Activated CD4-positive, alpha-beta T cell treated with anti-CD3 and anti-CD28 coated beads, Interleukin-2, amount 50 U/mL, for 48 hours (primary cell): Measurements from ENCODE around the gene ALDH3A2.
"Not testable (repeated sequence)": the region's sequence is repeated elsewhere in the genome, so short reads cannot be mapped to it uniquely, and the experiment has no call there.

Experiments used
- DNase-seq, 2 experiments: peaks; one replicate each; pipeline ENCODE4 v3.0.0-alpha.2; 2020

ALDH3A2 gene

DNA sequence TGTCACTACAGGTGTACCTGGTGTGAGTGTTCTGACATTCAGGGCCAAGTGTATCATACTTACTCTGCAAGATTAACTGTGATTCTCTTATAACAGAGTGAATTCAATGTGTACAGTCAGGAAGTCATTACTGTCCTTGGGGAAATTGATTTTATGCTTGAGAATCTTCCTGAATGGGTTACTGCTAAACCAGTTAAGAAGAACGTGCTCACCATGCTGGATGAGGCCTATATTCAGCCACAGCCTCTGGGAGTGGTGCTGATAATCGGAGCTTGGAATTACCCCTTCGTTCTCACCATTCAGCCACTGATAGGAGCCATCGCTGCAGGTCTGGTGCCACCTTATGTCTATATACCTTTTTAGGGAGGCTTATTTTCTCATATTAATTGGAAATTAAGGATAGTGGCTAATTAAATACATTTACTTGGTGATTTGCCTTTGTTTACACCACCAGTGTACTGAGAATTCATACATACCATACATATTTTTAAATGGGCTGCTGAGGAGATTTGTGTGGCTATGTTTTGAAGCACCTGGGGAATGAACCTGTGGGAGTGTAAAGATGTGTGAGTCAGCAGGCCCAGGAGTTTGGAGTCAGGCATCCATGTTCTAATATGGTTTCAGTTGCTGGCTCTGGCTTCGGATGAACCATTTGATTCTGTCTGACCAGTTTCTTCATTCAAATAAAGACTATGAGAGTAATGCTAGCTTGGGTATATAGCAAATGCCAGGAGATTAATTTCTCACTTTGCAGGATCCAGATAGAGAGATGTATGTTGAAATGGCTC, 3.1 kb downstream of the ALDH3A2 start:
- no peak for DNase-seq

DNA sequence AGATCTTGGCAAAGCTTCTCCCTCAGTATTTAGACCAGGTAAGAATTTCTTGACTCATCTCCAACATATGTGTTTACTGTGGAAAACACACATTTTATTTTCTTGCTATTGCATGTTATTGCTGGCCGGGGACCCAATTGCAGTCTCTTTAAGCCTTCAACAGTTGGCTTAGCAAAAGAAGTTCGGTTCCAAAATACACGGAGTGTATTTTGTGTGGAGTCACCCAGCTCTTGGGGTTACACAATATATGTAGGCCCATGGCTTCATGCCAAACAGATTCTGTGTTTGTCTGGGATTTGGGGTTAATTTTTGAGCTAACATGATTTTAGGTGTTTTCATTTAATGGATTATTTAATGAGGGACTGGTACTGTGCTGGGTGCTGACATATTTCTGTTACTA, 4.0 kb downstream of the ALDH3A2 start:
- DNase-seq: no peak

DNA sequence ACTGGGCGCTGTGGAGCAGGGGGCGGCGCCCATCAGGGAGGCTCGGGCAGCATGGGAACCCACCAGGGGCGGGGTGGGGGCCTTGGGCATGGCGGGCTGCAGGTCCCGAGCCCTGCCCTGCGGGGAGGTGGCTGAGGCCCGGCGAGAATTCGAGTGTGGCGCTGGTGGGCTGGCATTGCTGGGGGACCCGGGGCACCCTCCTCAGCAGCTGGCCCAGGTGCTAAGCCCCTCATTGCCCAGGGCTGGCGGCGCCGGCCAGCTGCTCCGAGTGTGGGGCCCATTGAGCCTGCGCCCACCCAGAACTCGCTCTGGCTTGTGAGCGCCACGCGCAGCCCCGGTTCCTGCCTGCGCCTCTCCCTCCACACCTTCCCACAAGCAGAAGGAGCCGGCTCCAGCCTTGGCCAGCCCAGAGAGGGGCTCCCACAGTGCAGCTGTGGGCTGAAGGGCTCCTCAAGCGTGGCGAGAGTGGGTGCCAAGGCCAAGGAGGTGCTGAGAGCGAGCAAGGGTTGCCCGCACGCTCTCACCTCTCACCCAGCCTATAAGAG, 5.9 kb downstream of the ALDH3A2 start:
- no peak for DNase-seq

DNA sequence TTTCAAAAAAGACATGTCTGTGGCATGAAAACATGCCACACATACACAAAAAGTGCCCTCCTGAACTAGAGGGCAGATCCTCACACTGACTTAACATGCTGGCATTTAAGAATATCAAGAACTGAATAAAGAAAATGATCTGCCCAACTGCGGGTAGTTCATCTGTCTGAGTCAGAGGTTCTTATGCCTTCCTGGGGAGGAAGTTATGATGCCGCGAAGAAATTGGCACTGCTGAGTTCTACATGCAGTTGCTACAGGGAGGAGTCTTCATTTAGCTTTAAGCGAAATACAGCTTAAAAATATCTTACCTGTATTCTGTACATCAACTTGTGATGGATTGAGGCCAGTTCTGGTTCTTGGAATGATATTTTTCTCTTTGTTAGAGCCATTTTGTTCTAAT, 6.3 kb downstream of the ALDH3A2 start:
- no peak for DNase-seq

DNA sequence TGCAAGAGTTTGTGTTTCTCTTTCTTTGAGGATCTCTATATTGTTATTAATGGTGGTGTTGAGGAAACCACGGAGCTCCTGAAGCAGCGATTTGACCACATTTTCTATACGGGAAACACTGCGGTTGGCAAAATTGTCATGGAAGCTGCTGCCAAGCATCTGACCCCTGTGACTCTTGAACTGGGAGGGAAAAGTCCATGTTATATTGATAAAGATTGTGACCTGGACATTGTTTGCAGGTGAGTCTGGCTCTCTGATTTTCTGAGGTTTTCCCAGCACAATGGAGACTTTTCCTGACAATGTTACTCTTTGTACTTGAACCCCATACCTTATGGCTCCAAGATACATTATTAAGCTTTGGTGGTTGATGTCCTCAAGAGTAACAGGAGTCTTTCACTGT, 7.8 kb downstream of the ALDH3A2 start:
- DNase-seq: no peak

DNA sequence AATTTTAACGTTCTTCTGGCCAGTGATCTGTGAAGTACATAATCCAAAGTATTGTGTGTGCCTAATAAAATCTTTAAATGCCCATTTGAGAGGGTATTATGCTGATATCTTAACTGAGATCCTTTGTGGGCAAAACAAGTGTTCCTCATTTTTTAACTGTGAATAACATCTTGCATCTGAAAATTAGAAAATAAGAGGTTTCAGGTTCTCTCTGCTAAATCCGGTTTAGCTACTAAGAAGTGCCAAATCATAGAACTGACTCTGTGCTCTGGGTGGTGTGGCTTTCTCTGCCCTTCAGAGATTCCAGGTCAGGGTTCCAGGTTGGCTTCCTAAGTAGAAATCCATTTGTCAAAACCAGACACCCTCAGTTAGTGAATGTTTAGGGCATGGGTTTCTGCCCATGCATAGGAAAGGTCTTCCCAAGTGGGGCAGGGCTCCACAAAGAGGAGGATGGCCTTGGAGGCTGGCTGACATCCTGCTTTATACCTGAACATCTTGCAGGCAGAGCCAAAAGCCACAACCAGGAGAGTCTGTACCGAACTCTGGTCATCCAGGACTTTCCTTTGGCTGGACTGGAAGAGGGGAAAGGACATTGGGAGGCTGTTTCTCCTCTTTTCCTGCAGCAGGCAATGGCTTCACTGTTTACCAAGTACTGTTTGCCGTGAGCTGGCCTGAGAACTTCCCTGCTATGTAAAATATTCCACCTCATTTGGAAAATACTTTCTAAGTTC, 8.5 kb downstream of the ALDH3A2 start:
- DNase-seq: no peak

DNA sequence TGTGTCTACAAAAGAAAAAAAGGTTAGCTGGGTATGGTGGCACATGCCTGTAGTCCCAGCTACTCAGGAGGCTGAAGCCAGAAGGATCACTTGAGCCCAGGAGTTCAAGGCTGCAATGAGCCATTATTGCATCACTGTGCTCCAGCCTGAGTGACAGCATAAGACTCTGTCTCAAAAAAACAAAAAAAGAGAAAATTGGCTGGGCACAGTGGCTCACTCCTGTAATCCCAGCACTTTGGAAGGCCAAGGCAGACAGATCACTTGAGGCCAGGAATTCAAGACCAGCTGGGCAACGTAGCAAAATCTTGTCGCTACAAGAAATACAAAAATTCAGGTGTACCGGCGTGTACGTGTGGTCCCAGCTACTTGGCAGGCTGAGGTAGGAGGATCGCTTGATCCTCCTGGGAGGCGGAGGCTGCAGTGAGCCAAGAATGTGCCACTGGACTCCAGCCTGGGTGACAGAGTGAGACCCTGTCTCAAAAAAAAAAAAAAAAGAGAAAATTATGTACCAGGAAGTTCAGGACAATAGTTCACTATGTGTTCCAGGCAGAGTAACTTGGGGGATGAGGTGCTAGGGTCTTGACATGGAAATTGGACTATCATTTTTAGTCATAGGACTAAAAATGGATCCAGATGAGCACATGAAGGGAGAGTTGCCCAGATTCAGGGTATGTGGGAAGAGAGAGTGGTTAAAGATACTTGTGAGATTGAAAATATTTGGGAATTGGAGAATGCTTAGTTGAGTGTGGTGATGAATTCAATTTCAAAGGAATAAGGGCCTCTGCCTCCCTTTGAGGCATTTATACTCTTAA, 11.0 kb downstream of the ALDH3A2 start:
- no peak for DNase-seq

DNA sequence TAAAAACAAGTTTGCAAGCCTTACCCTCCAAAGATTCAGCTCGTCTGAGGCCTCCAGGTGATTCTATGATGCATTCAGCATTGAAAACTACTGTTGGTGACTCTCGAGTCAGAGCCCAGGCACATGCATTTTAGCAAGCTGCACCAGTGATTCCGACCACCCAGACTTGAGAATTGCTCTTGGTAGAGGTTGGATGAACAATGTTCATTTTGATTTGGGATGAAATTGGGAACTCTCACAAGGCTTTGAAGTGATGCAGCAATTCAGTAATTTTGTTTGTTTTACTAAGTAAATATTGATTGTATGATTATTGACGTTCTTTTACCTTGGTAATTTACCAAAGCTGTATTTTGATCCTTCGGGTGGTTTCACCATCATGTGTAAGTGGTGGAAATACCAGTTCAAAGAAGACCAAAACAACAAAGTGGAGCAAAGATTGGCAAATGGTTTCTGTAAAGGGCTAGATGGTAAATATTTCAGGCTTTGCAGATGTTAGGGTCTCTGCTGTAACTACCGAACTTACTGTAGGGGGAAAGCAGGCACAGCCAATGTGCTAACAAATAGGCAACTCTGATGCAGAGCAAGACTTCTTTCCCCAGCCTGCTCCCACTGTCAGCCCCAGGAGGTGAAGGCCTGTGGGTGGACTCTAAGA, 11.8 kb downstream of the ALDH3A2 start:
- DNase-seq: no peak

DNA sequence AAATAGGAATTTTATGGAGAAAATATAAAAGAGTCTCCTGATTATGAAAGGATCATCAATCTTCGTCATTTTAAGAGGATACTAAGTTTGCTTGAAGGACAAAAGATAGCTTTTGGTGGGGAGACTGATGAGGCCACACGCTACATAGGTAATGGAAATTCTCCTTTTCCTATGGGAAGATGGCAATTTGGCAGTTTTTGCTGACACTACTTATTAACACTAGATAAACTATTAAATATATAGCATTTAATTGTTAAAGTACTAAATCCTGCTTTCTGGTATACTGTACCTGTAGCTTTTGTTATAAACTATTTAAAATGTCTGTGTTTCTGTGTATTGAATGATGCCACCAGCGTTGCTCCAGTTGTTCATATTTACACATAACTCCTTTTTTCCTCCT, 12.6 kb downstream of the ALDH3A2 start:
- DNase-seq: no peak

DNA sequence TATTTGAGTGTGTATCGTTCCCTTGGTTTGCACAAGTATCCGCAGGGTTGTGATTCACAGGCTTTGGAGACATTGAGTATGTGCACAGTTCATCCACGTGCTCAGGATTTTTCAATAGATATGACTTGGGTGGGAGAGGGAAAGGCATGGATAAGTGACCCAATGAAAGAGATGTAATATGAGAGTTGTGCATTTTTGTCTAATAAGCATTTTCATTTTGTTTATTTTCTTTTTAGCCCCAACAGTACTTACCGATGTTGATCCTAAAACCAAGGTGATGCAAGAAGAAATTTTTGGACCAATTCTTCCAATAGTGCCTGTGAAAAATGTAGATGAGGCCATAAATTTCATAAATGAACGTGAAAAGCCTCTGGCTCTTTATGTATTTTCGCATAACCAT, 14.5 kb downstream of the ALDH3A2 start:
- no peak for DNase-seq

DNA sequence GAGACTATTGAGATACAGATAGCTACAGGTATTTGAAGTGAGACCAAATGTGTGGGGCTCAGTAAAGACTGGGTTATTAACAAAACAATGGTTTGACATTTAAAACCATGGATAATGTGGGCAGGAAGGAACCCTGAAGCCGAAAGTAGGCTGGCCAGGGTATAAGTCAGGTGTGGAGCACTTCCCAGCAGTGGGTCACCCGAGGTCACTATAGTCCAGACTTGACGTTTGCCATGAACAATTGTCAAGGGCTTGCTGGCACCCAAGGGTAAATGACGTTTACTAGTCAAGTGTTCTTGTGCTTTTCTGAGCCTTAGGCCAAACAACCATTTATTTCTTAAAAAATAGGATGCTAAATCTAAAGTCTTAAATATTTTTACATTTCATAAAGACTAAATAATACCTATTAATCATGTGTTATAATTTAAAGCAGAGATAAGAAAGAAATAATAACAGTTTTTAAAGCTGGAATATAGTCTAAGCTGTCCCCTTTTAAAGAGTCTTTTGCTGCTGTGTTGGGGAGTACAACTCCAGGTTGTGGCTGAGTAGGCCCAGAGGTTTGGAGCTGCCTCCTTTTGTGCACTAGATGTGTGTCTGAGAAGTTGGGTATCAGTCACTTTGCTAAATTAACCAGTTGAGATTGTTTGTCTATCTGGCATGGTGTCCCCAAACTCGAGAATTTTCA, 15.7 kb downstream of the ALDH3A2 start:
- no peak for DNase-seq

DNA sequence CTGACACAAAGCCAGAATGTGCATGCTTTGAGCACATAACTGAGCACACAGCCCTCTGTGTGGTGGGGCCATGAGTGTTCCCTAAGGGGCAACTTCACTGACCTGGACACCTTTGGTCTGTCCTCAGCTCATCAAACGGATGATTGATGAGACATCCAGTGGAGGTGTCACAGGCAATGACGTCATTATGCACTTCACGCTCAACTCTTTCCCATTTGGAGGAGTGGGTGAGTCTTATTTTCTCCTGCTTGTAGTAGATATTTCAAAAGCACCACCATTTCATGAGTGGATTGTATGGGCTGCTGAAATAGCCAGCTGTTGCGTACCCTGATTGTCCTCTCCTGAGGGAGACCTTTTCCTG, 16.2 kb downstream of the ALDH3A2 start:
- no peak for DNase-seq

DNA sequence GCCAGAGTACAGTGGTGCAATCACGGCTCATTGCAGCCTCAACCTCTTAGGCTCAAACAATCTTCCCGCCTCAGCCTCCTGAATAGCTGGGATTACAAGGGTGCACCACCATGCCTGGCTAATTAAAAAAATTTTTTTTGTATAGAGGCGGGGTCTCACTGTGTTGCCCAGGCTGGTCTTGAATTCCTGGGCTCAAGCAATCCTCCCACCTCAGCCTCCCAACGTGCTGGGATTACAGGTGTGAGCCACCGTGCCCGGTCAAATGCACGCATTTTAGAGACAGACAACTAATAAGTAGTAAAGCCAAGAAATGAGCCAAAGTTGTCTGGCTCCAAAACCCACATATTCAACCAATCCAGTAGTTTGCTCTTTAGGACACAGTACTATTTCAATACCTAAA, 21.1 kb downstream of the ALDH3A2 start:
- DNase-seq: not testable (repeated sequence)

DNA sequence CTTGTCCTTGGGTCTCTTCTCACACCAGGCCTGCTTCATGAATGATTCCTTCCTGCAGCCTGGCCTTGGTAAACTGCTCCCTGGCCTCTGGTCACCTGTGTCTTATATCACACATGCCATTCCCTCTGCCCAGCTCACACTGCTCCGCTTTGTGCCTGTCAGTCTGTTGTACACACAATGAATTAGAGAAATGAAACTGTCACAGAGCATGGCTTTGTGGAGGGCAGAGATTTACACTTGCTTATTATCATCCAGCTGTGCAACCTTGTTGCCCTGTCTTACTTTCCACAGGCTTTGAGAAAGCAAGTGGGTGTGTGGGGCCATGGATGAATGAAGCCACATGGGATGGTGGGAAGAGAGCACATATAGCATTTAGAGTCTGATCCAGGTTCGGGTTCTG, 22.4 kb downstream of the ALDH3A2 start:
- no peak for DNase-seq

DNA sequence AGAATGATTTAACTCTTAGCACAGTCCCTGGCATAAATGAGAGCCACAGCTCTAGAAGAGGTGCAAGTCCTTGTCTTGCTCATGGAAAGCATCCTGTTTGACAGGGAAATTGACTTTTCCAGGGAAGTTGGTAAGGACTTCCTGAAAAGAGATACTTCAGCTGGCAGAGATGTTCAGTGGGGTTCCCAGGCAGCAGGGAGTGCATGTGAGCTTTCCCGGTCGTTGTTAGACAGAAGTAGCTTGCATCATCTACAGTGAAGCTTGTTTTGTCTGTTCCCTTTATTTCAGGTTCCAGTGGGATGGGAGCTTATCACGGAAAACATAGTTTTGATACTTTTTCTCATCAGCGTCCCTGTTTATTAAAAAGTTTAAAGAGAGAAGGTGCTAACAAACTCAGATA, 22.9 kb downstream of the ALDH3A2 start:
- no peak for DNase-seq

DNA sequence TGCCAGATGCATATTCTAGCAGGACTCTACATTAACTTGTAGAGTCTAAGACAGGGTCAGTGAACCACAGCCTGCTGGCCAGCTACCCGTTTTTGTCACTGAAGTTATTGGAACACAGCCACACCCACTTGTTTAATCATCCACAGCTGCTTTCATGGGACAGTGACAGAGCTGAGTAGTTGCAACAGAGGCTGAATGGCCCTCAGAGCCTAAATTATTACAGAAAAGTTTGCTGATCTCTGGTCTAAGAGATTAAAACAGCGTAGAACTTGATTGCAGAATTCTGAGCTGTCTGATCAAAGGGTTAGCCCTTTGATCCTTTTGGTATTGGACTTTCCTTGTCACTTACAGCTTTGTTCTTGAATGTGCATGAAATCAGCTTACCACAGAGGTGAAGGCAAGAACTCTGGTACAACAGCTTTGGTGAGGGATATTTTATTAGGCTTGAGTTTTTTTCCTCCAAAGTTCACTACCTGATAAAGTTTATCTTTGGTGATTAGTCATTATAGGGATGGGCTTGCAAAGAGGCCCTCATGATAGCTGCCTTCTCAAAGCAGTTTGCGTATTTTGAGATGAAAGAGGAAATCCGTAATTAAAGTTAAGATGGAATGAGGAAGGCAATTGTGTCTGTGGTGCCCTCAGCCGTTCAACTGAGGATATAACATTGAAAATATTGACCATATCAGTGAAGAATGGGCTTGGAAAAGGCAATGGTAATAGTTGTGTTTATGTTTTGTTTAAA, 23.6 kb downstream of the ALDH3A2 start:
- DNase-seq: no peak

DNA sequence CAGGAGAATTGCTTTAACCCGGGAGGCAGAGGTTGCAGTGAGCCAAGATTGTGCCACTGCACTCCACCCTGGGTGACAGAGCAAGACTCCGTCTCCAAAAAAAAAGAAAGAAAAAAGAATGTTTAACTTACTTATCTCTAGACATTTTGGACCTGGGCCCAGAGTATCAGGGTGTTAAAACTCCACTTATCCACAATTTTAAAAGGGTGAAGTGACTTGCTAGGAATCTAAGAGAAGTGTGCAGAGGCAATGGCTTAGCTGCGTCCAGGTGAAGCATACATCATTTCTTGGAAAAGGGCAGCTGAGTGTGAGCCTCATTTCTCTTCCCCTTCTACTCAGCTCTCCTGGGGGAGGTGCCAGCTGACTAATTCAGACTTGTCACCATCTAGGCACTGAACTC, 25.1 kb downstream of the ALDH3A2 start:
- DNase-seq: no peak

DNA sequence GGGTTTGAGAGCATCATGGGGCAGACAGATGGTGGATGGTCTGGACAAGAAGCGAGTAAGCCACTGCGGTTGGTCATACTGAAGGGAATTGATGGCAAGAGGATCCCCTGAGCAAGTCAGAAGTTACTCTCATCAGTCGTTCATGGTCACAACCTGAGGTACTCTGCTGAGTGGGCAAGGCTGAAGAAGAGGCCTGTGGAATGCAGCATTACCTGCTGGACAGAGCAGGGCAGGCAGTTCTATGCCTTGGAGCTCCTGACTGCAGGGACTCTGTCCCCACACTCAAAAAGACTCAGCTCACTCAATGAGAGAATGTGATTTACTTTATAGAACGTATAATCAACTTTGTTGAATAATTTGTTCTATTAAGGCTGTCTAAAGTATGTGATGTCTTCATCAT, 28.3 kb downstream of the ALDH3A2 start:
- no peak for DNase-seq

DNA sequence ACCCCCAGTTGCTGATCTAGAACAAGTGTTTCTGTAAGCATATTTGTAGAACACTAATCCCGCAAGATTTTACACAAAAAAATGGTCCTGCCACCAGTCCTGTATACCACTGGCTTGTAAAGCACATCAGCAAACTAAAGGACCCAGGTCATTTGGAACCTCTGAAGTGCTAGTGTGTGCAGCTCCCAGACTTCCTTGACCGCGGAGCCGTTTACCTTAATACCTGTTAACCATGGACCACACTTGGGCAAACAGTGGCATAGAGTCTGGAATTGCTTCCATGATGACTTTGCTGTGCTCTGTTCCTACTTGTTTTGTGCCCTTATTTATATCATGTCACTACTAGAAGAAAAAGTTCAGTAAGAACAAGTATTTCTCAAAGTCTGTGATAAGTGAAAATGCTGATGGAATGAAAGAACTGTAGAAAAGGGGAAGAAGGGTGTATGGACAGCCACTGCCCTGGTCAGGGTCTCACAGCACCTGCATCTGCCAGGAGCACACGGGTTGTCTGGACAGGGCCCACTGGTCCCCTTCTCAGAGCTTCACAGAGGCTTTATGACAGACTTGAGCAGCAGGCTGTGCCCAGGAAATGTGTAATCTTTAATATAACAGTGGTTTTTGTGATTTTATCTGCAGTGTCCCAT, 29.3 kb downstream of the ALDH3A2 start:
- no peak for DNase-seq

DNA sequence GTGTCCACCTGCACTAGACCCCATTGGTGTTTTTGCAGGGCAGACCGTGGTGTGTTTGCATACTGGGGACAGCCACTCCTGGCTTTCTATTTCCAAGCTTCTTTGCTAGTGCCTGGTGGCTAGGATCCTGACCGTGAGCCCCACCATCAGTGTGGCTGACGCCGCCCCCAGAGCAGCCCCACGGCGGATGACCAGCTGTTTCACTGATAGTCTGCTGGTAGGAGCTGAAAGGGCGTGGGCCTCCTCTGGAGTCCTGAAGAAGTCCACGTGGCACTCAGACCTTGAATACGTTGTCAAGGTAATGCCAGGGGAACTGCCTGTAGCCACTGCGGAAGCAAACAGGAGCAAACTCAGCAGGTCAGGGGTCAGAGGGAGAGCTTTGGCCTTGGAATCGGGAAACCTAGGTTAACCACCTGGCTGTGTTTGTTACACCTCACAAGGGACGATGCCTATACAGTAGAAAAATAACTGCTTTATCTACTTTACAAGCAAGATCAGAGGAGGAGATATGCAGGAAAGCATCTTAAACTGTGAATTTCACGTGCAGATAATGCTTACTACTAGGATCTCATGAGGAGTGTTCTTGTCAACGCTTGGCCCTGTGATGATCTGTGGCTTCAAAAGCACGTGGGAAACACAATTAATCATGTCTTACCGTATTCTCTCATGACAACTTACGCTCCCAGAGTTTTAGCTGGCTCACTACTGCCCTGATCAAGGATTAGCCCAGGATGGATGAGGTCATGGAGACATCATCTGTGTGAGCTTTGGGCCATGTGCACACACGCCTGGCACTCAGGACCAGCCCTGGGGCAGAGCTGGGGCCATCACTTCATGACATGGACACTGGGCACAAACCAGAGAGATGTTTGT, 30.3 kb downstream of the ALDH3A2 start:
- no peak for DNase-seq
